ENCODE results near the gene WSB2.

DNA sequence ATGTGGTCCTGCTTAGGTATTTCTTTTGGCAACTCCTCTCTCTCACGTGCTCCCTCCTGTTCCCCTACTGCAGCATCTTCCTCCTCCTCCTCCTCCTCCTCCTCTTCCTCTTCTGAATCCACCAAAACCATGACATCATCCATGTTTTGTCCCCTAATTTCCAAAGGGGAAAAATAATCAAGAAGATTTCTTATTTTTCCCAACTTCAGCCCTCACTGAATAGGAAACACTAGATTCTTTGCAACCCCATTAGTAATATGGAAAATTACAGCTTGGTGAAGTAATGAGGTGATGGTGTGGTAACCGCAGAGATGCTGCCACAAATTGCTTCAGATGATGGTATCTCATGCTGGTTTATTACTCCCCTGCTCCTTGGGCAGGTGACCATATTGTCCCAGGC is 7.5 kb upstream of the WSB2 start:
- TF ChIP-seq, protein P1, sequence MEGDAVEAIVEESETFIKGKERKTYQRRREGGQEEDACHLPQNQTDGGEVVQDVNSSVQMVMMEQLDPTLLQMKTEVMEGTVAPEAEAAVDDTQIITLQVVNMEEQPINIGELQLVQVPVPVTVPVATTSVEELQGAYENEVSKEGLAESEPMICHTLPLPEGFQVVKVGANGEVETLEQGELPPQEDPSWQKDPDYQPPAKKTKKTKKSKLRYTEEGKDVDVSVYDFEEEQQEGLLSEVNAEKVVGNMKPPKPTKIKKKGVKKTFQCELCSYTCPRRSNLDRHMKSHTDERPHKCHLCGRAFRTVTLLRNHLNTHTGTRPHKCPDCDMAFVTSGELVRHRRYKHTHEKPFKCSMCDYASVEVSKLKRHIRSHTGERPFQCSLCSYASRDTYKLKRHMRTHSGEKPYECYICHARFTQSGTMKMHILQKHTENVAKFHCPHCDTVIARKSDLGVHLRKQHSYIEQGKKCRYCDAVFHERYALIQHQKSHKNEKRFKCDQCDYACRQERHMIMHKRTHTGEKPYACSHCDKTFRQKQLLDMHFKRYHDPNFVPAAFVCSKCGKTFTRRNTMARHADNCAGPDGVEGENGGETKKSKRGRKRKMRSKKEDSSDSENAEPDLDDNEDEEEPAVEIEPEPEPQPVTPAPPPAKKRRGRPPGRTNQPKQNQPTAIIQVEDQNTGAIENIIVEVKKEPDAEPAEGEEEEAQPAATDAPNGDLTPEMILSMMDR (IDR thresholded peaks at IDR 0.05), result no peak
- no peak for TF ChIP-seq POLR2A (IDR thresholded peaks at IDR 0.05)

Data from uterus (tissue), 2 donors.